ENCODE results near the gene CR2.
"Not testable (repeated sequence)": the region's sequence is repeated elsewhere in the genome, so short reads cannot be mapped to it uniquely, and the experiment has no call there.

The CR2 gene

GRCh38 chr1:207454046-207454964, at the start of gene CR2:
CR2 (plus strand) TSS chr1:207454328; CDS start chr1:207454419, 91 bp downstream.
- in situ Hi-C loops (cut with MboI; ENCODE audit: low sequenced_read_pairs), result no loop called here

GRCh38 chr1:207404849-207405525, 49.1 kb upstream of the CR2 start:
- in situ Hi-C loops (cut with MboI; ENCODE audit: low sequenced_read_pairs), result loop anchor here (25.0 kb wide), 1 partner anchor 318 kb away; the partner anchor contains the start of gene C4BPB

GRCh38 chr1:207405814-207406213, 48.3 kb upstream of the CR2 start:
- in situ Hi-C loops (cut with MboI; ENCODE audit: low sequenced_read_pairs), result loop anchor here (25.0 kb wide), 1 partner anchor 319 kb away; the partner anchor contains the start of gene C4BPB

- in situ Hi-C loops (cut with MboI; ENCODE audit: low sequenced_read_pairs), result loop anchor here (25.0 kb wide), 1 partner anchor 320 kb away; the partner anchor contains the start of gene C4BPB
These were observed 46.4 kb upstream of the CR2 start for GRCh38 chr1:207407655-207408260.

GRCh38 chr1:207412845-207413244, 41.3 kb upstream of the CR2 start:
- in situ Hi-C loops (cut with MboI; ENCODE audit: low sequenced_read_pairs), result loop anchor here (5.0 to 25.0 kb wide), 2 partner anchors 84 to 326 kb away; partner anchors contain the start of genes C4BPB and CR1

- in situ Hi-C loops (cut with MboI; ENCODE audit: low sequenced_read_pairs), result loop anchor here (5.0 to 25.0 kb wide), 2 partner anchors 83 to 327 kb away; partner anchors contain the start of genes C4BPB and CR1
These were observed 39.5 kb upstream of the CR2 start for GRCh38 chr1:207414606-207415108.

- in situ Hi-C loops (cut with MboI; ENCODE audit: low sequenced_read_pairs), result loop anchor here (25.0 kb wide), 1 partner anchor 330 kb away; the partner anchor contains the start of gene C4BPB
These were observed 37.1 kb upstream of the CR2 start for GRCh38 chr1:207417076-207417475.

- in situ Hi-C loops (cut with MboI; ENCODE audit: low sequenced_read_pairs), result loop anchor here (25.0 kb wide), 1 partner anchor 331 kb away; the partner anchor contains the start of gene C4BPB
These were observed 35.8 kb upstream of the CR2 start for GRCh38 chr1:207418351-207418750.

- in situ Hi-C loops (cut with MboI; ENCODE audit: low sequenced_read_pairs), result loop anchor here (25.0 kb wide), 1 partner anchor 333 kb away; the partner anchor contains the start of gene C4BPB
These were observed 34.0 kb upstream of the CR2 start for GRCh38 chr1:207420109-207420508.

- in situ Hi-C loops (cut with MboI; ENCODE audit: low sequenced_read_pairs), result loop anchor here (25.0 kb wide), 1 partner anchor 334 kb away; the partner anchor contains the start of gene C4BPB
These were observed 33.0 kb upstream of the CR2 start for GRCh38 chr1:207421078-207421477.

GRCh38 chr1:207423560-207424292, 30.4 kb upstream of the CR2 start:
- in situ Hi-C loops (cut with MboI; ENCODE audit: low sequenced_read_pairs), result loop anchor here (25.0 kb wide), 1 partner anchor 336 kb away; the partner anchor contains the start of gene C4BPB

- in situ Hi-C loops (cut with MboI; ENCODE audit: low sequenced_read_pairs), result loop anchor here (25.0 kb wide), 1 partner anchor 337 kb away; the partner anchor contains the start of gene C4BPB
These were observed 29.5 kb upstream of the CR2 start for GRCh38 chr1:207424570-207425131.

- in situ Hi-C loops (cut with MboI; ENCODE audit: low sequenced_read_pairs), result no loop called here
These were observed 26.1 kb upstream of the CR2 start for GRCh38 chr1:207427832-207428585.

GRCh38 chr1:207428783-207429182, 25.3 kb upstream of the CR2 start:
- in situ Hi-C loops (cut with MboI; ENCODE audit: low sequenced_read_pairs), result no loop called here

- in situ Hi-C loops (cut with MboI; ENCODE audit: low sequenced_read_pairs), result no loop called here
These were observed 24.2 kb upstream of the CR2 start for GRCh38 chr1:207429963-207430362.

- in situ Hi-C loops (cut with MboI; ENCODE audit: low sequenced_read_pairs), result no loop called here
These were observed 23.5 kb upstream of the CR2 start for GRCh38 chr1:207430602-207431001.

GRCh38 chr1:207431508-207431907, 22.6 kb upstream of the CR2 start:
- in situ Hi-C loops (cut with MboI; ENCODE audit: low sequenced_read_pairs), result no loop called here

GRCh38 chr1:207433435-207433834, 20.7 kb upstream of the CR2 start:
- in situ Hi-C loops (cut with MboI; ENCODE audit: low sequenced_read_pairs), result no loop called here

GRCh38 chr1:207436746-207437145, 17.4 kb upstream of the CR2 start:
- in situ Hi-C loops (cut with MboI; ENCODE audit: low sequenced_read_pairs), result not testable (repeated sequence)
